ENCODE results near the gene KCNMA1.

The KCNMA1 gene

GRCh38 chr10:77493239-77493806 is 144.3 kb downstream of the KCNMA1 start:
- no peak overlapping the region for H3K4me3 ChIP-seq (ENCODE audit: low read depth, low read length)
- no peak for TF ChIP-seq CTCF (IDR thresholded peaks at IDR 0.05; ENCODE audit: insufficient read depth, low read depth, low read length, missing control alignments)
- no peak for DNase-seq (ENCODE audit: low read depth)

GRCh38 chr10:77492368-77492994 is 145.1 kb downstream of the KCNMA1 start:
- no peak overlapping the region for H3K4me3 ChIP-seq (ENCODE audit: low read depth, low read length)
- TF ChIP-seq CTCF (IDR thresholded peaks at IDR 0.05; ENCODE audit: insufficient read depth, low read depth, low read length, missing control alignments) = no peak
- DNase-seq (ENCODE audit: low read depth) = no peak

- H3K4me3 ChIP-seq (ENCODE audit: low read depth, low read length) = no peak overlapping the region
- no peak for TF ChIP-seq CTCF (IDR thresholded peaks at IDR 0.05; ENCODE audit: insufficient read depth, low read depth, low read length, missing control alignments)
- no peak for DNase-seq (ENCODE audit: low read depth)
These were observed 146.9 kb downstream of the KCNMA1 start for GRCh38 chr10:77490534-77491314.

GRCh38 chr10:77486517-77486916 is 151.1 kb downstream of the KCNMA1 start:
- no peak for TF ChIP-seq CTCF (IDR thresholded peaks at IDR 0.05; ENCODE audit: insufficient read depth, low read depth, low read length, missing control alignments)
- H3K4me3 ChIP-seq (ENCODE audit: low read depth, low read length) = no peak overlapping the region
- DNase-seq (ENCODE audit: low read depth) = no peak

- no peak overlapping the region for H3K4me3 ChIP-seq (ENCODE audit: low read depth, low read length)
- no peak for DNase-seq (ENCODE audit: low read depth)
- TF ChIP-seq CTCF (IDR thresholded peaks at IDR 0.05; ENCODE audit: insufficient read depth, low read depth, low read length, missing control alignments) = no peak
These were observed 151.8 kb downstream of the KCNMA1 start for GRCh38 chr10:77485847-77486246.

- no peak overlapping the region for H3K4me3 ChIP-seq (ENCODE audit: low read depth, low read length)
- TF ChIP-seq CTCF (IDR thresholded peaks at IDR 0.05; ENCODE audit: insufficient read depth, low read depth, low read length, missing control alignments) = no peak
- DNase-seq (ENCODE audit: low read depth) = no peak
These were observed 155.5 kb downstream of the KCNMA1 start for GRCh38 chr10:77482072-77482471.

Data from GM12865 (cell line).